Measurements from ENCODE around the gene PALMD.

DNA sequence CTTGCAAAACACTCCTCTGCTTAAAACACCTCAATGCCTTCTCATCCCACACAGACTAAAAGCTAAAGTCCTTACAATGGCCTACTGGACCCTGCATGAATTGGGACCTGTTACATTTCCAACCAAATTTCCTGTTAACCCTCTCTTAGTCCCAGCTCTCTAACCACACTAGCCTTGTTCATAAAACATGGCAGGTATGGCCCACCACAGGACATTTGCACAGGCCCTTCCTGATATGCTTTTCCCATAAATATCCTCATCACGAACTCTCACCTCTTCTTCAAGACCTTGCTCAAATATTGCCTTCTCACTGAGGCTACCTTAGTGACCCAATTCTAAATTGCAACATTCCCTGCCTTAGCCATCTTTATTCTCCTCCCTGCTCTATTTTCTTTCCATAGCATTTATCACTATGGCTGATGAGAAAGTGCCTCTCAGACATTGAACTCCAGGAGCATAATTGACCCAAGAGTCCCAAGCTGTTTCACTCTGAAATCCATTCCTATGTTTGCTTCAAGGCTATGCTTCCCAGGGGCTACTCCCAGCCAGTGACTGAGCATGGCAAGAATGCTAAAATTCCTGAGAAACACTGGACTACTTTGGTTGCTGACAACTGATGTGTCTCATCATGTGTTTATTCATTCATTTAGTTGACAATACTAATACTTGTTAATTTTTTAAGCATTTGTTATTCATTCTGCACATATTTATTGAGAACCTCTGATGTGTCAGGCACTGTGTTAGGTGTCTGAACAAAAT, 2.7 kb upstream of the PALMD start:
- TF ChIP-seq POLR2A (IDR thresholded peaks at IDR 0.05; ENCODE audit: low read depth, low read length) (no peak), POLR2AphosphoS5 (IDR thresholded peaks at IDR 0.05; ENCODE audit: low read depth, low read length) (no peak)

Data from GM12892 (cell line).